Spleen (tissue), 11 donors: Measurements from ENCODE around the gene CMTM8. TPM values are rescaled to one million over a fixed set of nuclear protein-coding genes. Genes with fewer than 3 reads are reported as not detected.

ENCODE experiments used
- DNase-seq: peaks from one replicate; pipeline ENCODE4 v3.0.0-alpha.2; 2020
- H3K27ac ChIP-seq, 8 donors: fragments of 200-600 bp; sonication (generic) in 7 of 8; 1 replicate in 4 of 8; 2 replicates in 4 of 8; pipeline versions ENCODE4 v1.5.0 to v1.8.0; 2016 to 2021; ENCODE audit warnings: inconsistent platforms in 4 of 8, mild to moderate bottlenecking in 4 of 8, moderate library complexity in 1 of 8
- H3K27me3 ChIP-seq, 7 donors: fragments of 200-600 bp; sonication (generic) in 6 of 7; replicated peaks in 1 of 7; 1 replicate in 4 of 7; 2 replicates in 3 of 7; pipeline versions ENCODE4 v1.5.0 to v1.8.0; 2016 to 2021; ENCODE audit warnings: inconsistent platforms in 3 of 7, mild to moderate bottlenecking in 1 of 7
- H3K36me3 ChIP-seq, 6 donors: fragments of 200-600 bp; sonication (generic) in 5 of 6; 1 replicate in 4 of 6; 2 replicates in 2 of 6; pipeline versions ENCODE4 v1.5.0 to v1.8.0; 2016 to 2021; ENCODE audit warnings: inconsistent platforms in 2 of 6
- H3K4me1 ChIP-seq, 6 donors: fragments of 200-600 bp; sonication (generic) in 5 of 6; 1 replicate in 3 of 6; 2 replicates in 3 of 6; pipeline versions ENCODE4 v1.5.0 to v1.8.0; 2016 to 2021; ENCODE audit warnings: inconsistent platforms in 3 of 6
- H3K4me3 ChIP-seq, 8 donors: fragments of 200-600 bp; sonication (generic) in 7 of 8; 1 replicate in 4 of 8; 2 replicates in 4 of 8; pipeline versions ENCODE4 v1.5.0 to v1.8.0; 2016 to 2021; ENCODE audit warnings: inconsistent platforms in 4 of 8, mild to moderate bottlenecking in 4 of 8, moderate library complexity in 2 of 8
- H3K9me3 ChIP-seq, 8 donors: fragments of 200-600 bp; sonication (generic) in 7 of 8; 1 replicate in 4 of 8; 2 replicates in 4 of 8; pipeline versions ENCODE4 v1.5.0 to v1.8.0; 2016 to 2021; ENCODE audit warnings: inconsistent platforms in 4 of 8
- CTCF ChIP-seq, 11 experiments: fragments of 200-600 bp in 7 of 11; fragments of 450-650 bp in 4 of 11; sonication (generic) in 4 of 11; IDR thresholded peaks in 8 of 11; conservative IDR thresholded peaks in 3 of 11; 1 replicate in 7 of 11; 2 replicates in 4 of 11; pipeline versions ENCODE4 v1.4.0 to v1.8.0; 2016 to 2021; ENCODE audit warnings: antibody characterized with exemption in 11 of 11, inconsistent platforms in 4 of 11, mild to moderate bottlenecking in 1 of 11
- POLR2A ChIP-seq, 3 donors: fragments of 450-650 bp; IDR thresholded peaks; one replicate each; pipeline ENCODE4 v1.5.1; 2017; ENCODE audit warnings: antibody characterized with exemption in 3 of 3, mild to moderate bottlenecking in 1 of 3
- POLR2AphosphoS5 ChIP-seq, 3 donors: sonication (generic); formaldehyde crosslinking; IDR thresholded peaks; one replicate each; pipeline ENCODE4 v1.5.1; 2017; ENCODE audit warnings: antibody characterized with exemption in 3 of 3
- WGBS, 5 donors: extraction: QIAGEN DNeasy Blood & Tissue Kit in 3 of 5; methylation state at CpG; one replicate each; pipeline versions ENCODE4 v1.1.5 to v1.1.7; 2013 to 2018; 5-methylcytosine and 5-hydroxymethylcytosine counted together
- intact Hi-C: fragments of 100-400 bp; cut with DNase I; formaldehyde crosslinking; loops from one replicate; pipeline ENCODE4 v1.15.0; 2023; ENCODE audit warnings: low total_unique reads
- polyA plus RNA-seq, 3 donors: library from polyadenylated mRNA; stranded (reverse); fragments of 200-250 nt; gene quantifications; one replicate each; pipeline ENCODE4 v1.2.1, GENCODE V29; 2013
- total RNA-seq, 7 donors: library from RNA; depleted of rRNA in 3 of 7; stranded (reverse); fragments of >200 nt in 3 of 7; fragmentation: NEBNext Ultra II Directional in 4 of 7; extraction: Animal tissue kit (Norgen Biotek cat#: 25700) in 4 of 7; gene quantifications; one replicate each; pipeline versions ENCODE4 v1.1.0 to v1.2.1, GENCODE V29; 2016 to 2021
- donor health status: healthy with polysubstance abuse.
- donor health status: DM: no; HTN: no; CAD: no; lungs with moderate emphysema.
- donor health status: DM: no; HTN: no; CAD: no.
- donor health status: Bipolar disorder and iron deficiency.
- donor health status: healthy.
- donor health status: DM: no; HTN: no; CAD: no.
- donor health status: DM: yes; HTN: yes; CAD: no.

The CMTM8 gene
- total and polyA plus RNA-seq, 10 donors = 0.61 to 3.5 (median 1.6) TPM

GRCh38 chr3:32376115-32376514 is 137.6 kb downstream of the CMTM8 start:
- Histone ChIP-seq H3K27ac (no peak overlapping the region), H3K4me1 (peaks cover 0 to 23% (median 7%) of the 10 kb centered on the region in 6 donors), H3K27me3 (no peaks in the 10 kb centered on the region), H3K36me3 (no peaks in the 10 kb centered on the region), H3K9me3 (no peaks in the 10 kb centered on the region), H3K4me3 (no peak overlapping the region)
- no peak for DNase-seq
- 64 to 75% (median 70%) methylated on average over 2 of the region's 2 CpGs for WGBS, 5 donors
- no peak for TF ChIP-seq POLR2A (IDR thresholded peaks at IDR 0.05)
- no peak for TF ChIP-seq CTCF (IDR thresholded peaks at IDR 0.05 in 8 of 11, conservative IDR thresholded peaks at IDR 0.05 in 3 of 11)
- no peak for TF ChIP-seq POLR2AphosphoS5 (IDR thresholded peaks at IDR 0.05)
- intact Hi-C loops = no loop called here

GRCh38 chr3:32379831-32380500 is 141.5 kb downstream of the CMTM8 start:
- DNase-seq = no peak
- H3K4me3 ChIP-seq = no peak overlapping the region
- H3K27ac ChIP-seq = no peak overlapping the region
- 51 to 73% (median 64%) methylated on average over 10 of the region's 10 CpGs for WGBS, 5 donors
- H3K4me1 ChIP-seq = peaks cover 0 to 13% (median 4%) of the 10 kb centered on the region in 6 donors
- H3K36me3 ChIP-seq = no peaks in the 10 kb centered on the region
- H3K9me3 ChIP-seq = no peaks in the 10 kb centered on the region
- H3K27me3 ChIP-seq = no peaks in the 10 kb centered on the region
- intact Hi-C loops = loop anchor here (2.0 kb wide), 1 partner anchor 87 kb away; no protein-coding TSS in a partner anchor
- TF ChIP-seq POLR2A (IDR thresholded peaks at IDR 0.05) (no peak), CTCF (IDR thresholded peaks at IDR 0.05 in 8 of 11, conservative IDR thresholded peaks at IDR 0.05 in 3 of 11) (no peak), POLR2AphosphoS5 (IDR thresholded peaks at IDR 0.05) (no peak)

DNA sequence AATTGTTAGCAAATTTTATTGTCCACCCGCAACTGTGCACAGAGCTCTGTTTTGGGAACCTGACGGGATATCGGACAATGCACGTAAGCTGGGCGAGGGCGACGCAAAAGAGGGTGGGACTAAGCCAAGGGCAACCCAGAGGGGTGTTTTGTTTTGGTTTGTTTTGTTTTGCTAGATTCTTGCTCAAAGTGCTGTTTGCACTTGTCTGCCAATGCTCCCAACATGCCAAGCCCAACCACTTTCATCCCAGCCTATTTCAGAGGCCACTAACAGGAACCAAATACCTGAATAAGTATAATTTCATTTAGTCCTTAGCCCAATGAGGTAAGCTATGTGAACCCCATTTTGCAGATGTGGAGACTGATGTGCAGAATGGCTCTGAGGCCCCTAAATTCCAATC is 143.4 kb downstream of the CMTM8 start:
- TF ChIP-seq POLR2AphosphoS5 (IDR thresholded peaks at IDR 0.05) = no peak
- Histone ChIP-seq H3K4me3 (no peak overlapping the region), H3K27me3 (no peaks in the 10 kb centered on the region), H3K36me3 (no peaks in the 10 kb centered on the region), H3K27ac (no peak overlapping the region), H3K9me3 (no peaks in the 10 kb centered on the region), H3K4me1 (peaks cover 0 to 14% (median 0%) of the 10 kb centered on the region in 6 donors)
- DNase-seq = no peak
- WGBS, 5 donors = 92 to 96% (median 94%) methylated on average over 7 of the region's 7 CpGs
- intact Hi-C loops = no loop called here

DNA sequence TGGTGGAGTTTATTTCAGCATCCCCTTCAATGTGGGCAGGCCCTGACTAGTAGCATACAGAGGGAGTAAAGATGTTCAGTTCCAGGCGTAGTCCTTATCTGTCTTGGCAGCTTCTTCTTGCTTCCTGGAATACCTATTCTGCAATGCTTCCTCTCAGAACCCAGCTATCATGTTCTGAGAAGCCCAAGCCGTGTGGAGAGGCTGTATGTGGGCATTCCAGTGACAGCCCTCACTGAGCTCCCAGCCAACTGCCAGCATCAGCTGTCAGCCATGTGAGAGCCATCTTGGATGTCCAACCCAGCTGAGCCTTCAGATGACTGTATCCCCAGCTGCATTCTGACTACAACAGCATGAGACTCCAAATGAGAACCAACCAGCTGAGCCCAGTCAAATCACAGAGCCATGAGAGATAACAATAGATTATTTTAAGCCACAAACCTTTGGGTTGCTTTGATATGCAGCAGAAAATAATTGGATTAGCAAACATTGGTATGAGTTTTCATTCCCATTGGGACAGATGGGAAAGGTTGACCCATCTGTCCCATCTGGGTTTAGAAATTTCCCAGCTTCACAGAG is 144.7 kb downstream of the CMTM8 start:
- H3K4me1 ChIP-seq = peaks cover 0 to 14% (median 0%) of the 10 kb centered on the region in 6 donors
- 51 to 70% (median 63%) methylated on average over 2 of the region's 2 CpGs for WGBS, 5 donors
- H3K27me3 ChIP-seq = no peaks in the 10 kb centered on the region
- H3K27ac ChIP-seq = no peak overlapping the region
- DNase-seq = no peak
- H3K36me3 ChIP-seq = no peaks in the 10 kb centered on the region
- TF ChIP-seq CTCF (IDR thresholded peaks at IDR 0.05 in 8 of 11, conservative IDR thresholded peaks at IDR 0.05 in 3 of 11) (no peak), POLR2AphosphoS5 (IDR thresholded peaks at IDR 0.05) (no peak), POLR2A (IDR thresholded peaks at IDR 0.05) (no peak)
- no peak overlapping the region for H3K4me3 ChIP-seq
- no peaks in the 10 kb centered on the region for H3K9me3 ChIP-seq
- intact Hi-C loops = no loop called here
